ENCODE results near the gene ALDH16A1.

ALDH16A1 gene

GRCh38 chr19:49453013-49453756, at the start of gene ALDH16A1:
Gene ALDH16A1, plus strand, starts transcription at chr19:49453225. Its CDS starts 107 bp downstream, at chr19:49453332.
- DNase-seq (ENCODE audit: low read depth): peak; percentile 97

- no peak for DNase-seq (ENCODE audit: low read depth)
Observed at GRCh38 chr19:49403404-49404187, 49.4 kb upstream of the ALDH16A1 start.

GRCh38 chr19:49407079-49407478, 45.9 kb upstream of the ALDH16A1 start:
- no peak for DNase-seq (ENCODE audit: low read depth)

- DNase-seq (ENCODE audit: low read depth): no peak
Observed at GRCh38 chr19:49407482-49408015, 45.5 kb upstream of the ALDH16A1 start.

GRCh38 chr19:49408816-49409440, 44.1 kb upstream of the ALDH16A1 start:
- DNase-seq (ENCODE audit: low read depth): no peak

- no peak for DNase-seq (ENCODE audit: low read depth)
Observed at GRCh38 chr19:49409441-49410029, 43.5 kb upstream of the ALDH16A1 start.

- no peak for DNase-seq (ENCODE audit: low read depth)
Observed at GRCh38 chr19:49411681-49412326, 41.2 kb upstream of the ALDH16A1 start.

GRCh38 chr19:49413348-49413747, 39.7 kb upstream of the ALDH16A1 start:
- no peak for DNase-seq (ENCODE audit: low read depth)

GRCh38 chr19:49414256-49414655, 38.8 kb upstream of the ALDH16A1 start:
- DNase-seq (ENCODE audit: low read depth): no peak

GRCh38 chr19:49415102-49415809, 37.8 kb upstream of the ALDH16A1 start:
- no peak for DNase-seq (ENCODE audit: low read depth)

GRCh38 chr19:49415810-49416200, 37.2 kb upstream of the ALDH16A1 start:
- DNase-seq (ENCODE audit: low read depth): no peak

GRCh38 chr19:49417088-49417487, 35.9 kb upstream of the ALDH16A1 start:
- DNase-seq (ENCODE audit: low read depth): no peak

GRCh38 chr19:49418511-49418910, 34.5 kb upstream of the ALDH16A1 start:
- no peak for DNase-seq (ENCODE audit: low read depth)

GRCh38 chr19:49419173-49419572, 33.9 kb upstream of the ALDH16A1 start:
- DNase-seq (ENCODE audit: low read depth): no peak

- DNase-seq (ENCODE audit: low read depth): no peak
Observed at GRCh38 chr19:49420227-49420626, 32.8 kb upstream of the ALDH16A1 start.

- no peak for DNase-seq (ENCODE audit: low read depth)
Observed at GRCh38 chr19:49421039-49421877, 31.8 kb upstream of the ALDH16A1 start.

- no peak for DNase-seq (ENCODE audit: low read depth)
Observed at GRCh38 chr19:49421878-49422202, 31.2 kb upstream of the ALDH16A1 start.

GRCh38 chr19:49422407-49423070, 30.5 kb upstream of the ALDH16A1 start:
- DNase-seq (ENCODE audit: low read depth): no peak

- no peak for DNase-seq (ENCODE audit: low read depth)
Observed at GRCh38 chr19:49423071-49423984, 29.7 kb upstream of the ALDH16A1 start, which contains the start of gene PTH2. Gene PTH2, minus strand, starts transcription at chr19:49423441. Its CDS starts 102 bp downstream, at chr19:49423339.
